Measurements from ENCODE around the gene TNFRSF18.

The TNFRSF18 gene

DNA sequence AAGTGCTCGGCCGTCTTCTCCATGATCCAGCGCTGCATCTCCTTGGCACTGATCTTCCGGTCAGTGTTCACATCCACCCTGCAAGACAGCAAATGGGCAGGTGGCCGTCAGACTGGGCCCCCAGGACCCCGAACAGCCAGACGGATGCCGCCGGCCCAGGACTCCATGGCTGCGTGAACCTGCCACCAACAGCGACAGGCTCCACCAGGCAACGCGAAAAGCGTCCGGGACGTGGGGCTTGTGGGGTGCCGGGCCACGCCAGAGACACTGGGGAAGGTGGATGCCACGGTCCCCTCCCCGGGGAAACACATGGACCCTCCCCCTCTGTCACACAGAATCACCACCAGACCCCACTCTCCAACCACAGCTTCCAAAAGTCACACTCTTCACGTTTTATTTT lies 17.5 kb upstream of the TNFRSF18 start:
- CTCF ChIA-PET: no interaction called here
- POLR2A ChIA-PET: no interaction called here
- DNase-seq (ENCODE audit: extremely low spot score): no peak
- TF ChIP-seq, protein P1, sequence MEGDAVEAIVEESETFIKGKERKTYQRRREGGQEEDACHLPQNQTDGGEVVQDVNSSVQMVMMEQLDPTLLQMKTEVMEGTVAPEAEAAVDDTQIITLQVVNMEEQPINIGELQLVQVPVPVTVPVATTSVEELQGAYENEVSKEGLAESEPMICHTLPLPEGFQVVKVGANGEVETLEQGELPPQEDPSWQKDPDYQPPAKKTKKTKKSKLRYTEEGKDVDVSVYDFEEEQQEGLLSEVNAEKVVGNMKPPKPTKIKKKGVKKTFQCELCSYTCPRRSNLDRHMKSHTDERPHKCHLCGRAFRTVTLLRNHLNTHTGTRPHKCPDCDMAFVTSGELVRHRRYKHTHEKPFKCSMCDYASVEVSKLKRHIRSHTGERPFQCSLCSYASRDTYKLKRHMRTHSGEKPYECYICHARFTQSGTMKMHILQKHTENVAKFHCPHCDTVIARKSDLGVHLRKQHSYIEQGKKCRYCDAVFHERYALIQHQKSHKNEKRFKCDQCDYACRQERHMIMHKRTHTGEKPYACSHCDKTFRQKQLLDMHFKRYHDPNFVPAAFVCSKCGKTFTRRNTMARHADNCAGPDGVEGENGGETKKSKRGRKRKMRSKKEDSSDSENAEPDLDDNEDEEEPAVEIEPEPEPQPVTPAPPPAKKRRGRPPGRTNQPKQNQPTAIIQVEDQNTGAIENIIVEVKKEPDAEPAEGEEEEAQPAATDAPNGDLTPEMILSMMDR (IDR thresholded peaks at IDR 0.05; ENCODE audit: control extremely low read depth, extremely low read depth, low read depth, missing control alignments): no peak

DNA sequence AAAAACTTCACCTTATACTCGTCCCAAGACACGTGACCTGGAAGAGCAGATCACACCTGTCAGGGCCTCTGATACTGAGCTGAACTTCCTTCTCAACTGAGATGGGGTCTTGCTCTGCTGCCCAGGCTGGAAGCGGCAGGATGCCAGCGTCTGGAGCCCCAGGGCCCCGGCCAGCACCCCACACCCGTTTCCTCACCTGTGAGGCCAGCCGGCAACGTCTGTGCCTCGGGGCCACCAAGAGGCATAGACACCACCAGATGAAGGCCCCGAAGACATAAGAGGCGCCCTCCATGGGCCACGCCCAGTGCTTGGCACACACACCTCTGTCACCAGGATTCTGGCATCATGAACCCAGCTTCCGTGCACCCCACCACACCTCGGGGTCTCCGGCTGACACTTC lies 16.9 kb upstream of the TNFRSF18 start:
- CTCF ChIA-PET: no interaction called here
- no peak for DNase-seq (ENCODE audit: extremely low spot score)
- TF ChIP-seq, protein P1 (IDR thresholded peaks at IDR 0.05; ENCODE audit: control extremely low read depth, extremely low read depth, low read depth, missing control alignments): no peak
- POLR2A ChIA-PET: no interaction called here

DNA sequence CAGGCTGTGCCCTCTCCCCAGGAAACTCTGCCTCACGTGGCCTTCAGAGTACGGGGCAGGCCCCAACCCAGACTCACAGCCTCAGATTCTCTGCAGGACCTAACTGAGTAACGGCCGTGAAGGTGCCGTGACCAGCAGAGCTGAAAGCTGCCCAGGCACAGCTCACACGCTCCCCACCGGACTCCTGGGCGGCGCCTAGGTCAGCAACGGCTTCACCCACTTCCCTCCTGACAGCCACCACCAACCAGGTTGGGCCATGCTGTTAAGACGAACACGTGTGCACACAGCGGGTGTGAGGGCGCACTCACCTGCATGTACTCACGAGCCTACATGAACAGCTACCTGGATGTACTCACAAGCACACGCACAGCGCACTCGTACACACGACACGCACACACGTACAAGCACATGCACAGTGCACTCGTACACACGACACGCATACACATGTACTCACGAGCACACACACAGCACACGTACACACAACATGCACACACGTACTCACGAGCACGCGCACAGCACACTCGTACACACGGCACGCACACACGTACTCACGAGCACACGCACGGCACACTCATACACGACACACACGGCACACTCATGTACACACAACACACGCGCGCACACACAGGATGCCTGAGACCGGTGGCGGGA lies 16.3 kb upstream of the TNFRSF18 start:
- ChIA-PET CTCF (interaction anchor here (1.4 kb wide), 1 partner anchor 100 kb away, joined by 4 read pairs; no protein-coding TSS in a partner anchor), POLR2A (no interaction called here)
- no peak for DNase-seq (ENCODE audit: extremely low spot score)
- TF ChIP-seq, protein P1 (IDR thresholded peaks at IDR 0.05; ENCODE audit: control extremely low read depth, extremely low read depth, low read depth, missing control alignments): no peak

DNA sequence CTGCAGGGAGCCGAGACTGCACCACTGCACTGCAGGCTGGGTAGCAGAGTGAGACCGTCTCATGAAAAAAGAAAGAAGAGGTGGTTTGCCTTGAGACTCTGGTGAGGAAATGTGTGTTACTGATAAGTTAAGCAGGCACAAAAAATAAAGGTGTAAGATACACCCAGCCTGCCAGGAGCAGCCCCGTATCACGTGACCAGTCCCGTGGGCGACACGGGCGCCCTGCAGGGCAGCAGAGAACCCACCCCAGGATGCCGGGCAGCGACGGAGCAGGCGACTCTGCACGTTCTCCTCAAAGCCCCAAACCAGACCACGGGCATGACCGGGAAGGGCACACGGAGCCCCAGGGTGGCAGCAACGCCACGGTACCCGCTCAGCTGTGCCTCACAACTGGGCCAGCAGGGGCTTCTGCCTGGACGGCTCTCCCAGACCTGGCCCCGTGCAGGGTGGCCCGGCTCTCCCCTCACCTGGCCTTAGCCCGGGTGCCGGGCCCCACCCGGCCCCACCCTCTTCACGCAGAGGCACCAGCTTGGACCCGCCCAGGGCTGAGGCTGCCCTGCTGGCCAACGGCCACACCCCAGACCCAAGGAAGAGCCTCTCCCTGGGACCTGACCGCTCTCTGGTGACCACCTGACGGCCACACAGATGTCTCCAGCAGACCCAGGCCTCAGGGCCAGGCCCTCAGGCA lies 15.6 kb upstream of the TNFRSF18 start:
- TF ChIP-seq, protein P1 (IDR thresholded peaks at IDR 0.05; ENCODE audit: control extremely low read depth, extremely low read depth, low read depth, missing control alignments): no peak
- DNase-seq (ENCODE audit: extremely low spot score): no peak
- ChIA-PET CTCF (interaction anchor here (1.4 kb wide), 1 partner anchor 100 kb away, joined by 4 read pairs; no protein-coding TSS in a partner anchor), POLR2A (no interaction called here)

DNA sequence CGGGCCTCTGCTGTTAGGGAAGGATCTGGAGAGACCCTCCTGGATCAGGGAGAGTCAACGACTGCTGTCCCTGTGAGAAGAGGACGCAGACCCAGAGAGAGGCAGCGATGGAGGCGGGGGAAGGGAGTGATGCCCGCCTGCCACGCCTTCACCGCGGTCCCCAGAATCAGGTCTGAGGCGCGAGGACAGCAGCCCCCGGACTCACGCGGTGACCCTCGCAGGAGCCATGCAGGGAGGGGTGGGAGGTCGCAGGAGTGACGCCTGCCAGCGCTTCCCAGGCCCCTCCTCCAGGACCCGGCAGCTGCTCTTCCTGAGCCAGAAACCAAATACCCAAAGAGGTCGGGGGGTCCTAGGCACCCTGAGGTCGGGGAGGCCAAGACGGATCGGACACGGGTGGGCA lies 13.8 kb upstream of the TNFRSF18 start:
- no peak for DNase-seq (ENCODE audit: extremely low spot score)
- CTCF ChIA-PET: no interaction called here
- POLR2A ChIA-PET: no interaction called here
- TF ChIP-seq, protein P1 (IDR thresholded peaks at IDR 0.05; ENCODE audit: control extremely low read depth, extremely low read depth, low read depth, missing control alignments): no peak

DNA sequence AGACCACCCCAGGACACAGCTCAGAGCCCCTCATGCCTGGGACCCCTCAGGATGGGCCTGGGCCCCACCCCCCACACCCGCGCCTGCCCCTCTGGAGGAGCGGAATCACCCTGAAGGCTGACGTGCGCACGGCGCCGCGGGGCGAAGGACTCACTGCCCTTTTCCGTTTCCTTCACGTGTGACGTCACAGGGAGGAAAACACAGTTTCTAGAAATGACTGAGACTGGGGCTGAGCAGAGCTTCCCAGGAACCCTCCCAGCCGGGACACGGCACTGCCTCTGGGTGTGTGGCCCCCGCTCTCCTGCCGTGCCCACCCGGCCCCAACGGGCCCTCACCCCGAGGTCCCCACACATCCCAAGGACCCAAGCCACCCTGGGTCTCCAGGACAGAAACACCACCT lies 12.9 kb upstream of the TNFRSF18 start:
- CTCF ChIA-PET: no interaction called here
- TF ChIP-seq, protein P1 (IDR thresholded peaks at IDR 0.05; ENCODE audit: control extremely low read depth, extremely low read depth, low read depth, missing control alignments): no peak
- no peak for DNase-seq (ENCODE audit: extremely low spot score)
- POLR2A ChIA-PET: no interaction called here
